Adrenal gland (tissue), 12 donors: Measurements from ENCODE around the gene BCAP29. TPM values are rescaled to one million over a fixed set of nuclear protein-coding genes. Genes with fewer than 3 reads are reported as not detected.

Experiments used
- DNase-seq, 7 donors: peaks; one replicate each; pipeline ENCODE4 v3.0.0-alpha.2; 2019 to 2020
- H3K27ac ChIP-seq, 5 donors: fragments of 200-600 bp; sonication (generic) in 4 of 5; 1 replicate in 3 of 5; 2 replicates in 2 of 5; pipeline versions ENCODE4 v1.5.1 to v1.8.0; 2016 to 2020; ENCODE audit warnings: mild to moderate bottlenecking in 1 of 5
- H3K27me3 ChIP-seq: fragments of 200-600 bp; 2 replicates; pipeline ENCODE4 v1.8.0; 2021
- H3K36me3 ChIP-seq, 2 donors: fragments of 200-600 bp; replicated peaks in 1 of 2; 1 replicate in 1 of 2; 2 replicates in 1 of 2; pipeline versions ENCODE4 v1.5.1 to v1.8.0; 2018 to 2022
- H3K4me1 ChIP-seq, 2 donors: fragments of 200-600 bp; replicated peaks in 1 of 2; 1 replicate in 1 of 2; 2 replicates in 1 of 2; pipeline versions ENCODE4 v1.5.1 to v1.8.0; 2018 to 2021
- H3K4me3 ChIP-seq, 4 donors: fragments of 200-600 bp; sonication (generic) in 3 of 4; one replicate each; pipeline ENCODE4 v1.5.1; 2016 to 2018
- H3K9me3 ChIP-seq, 3 donors: fragments of 200-600 bp; sonication (generic) in 1 of 3; replicated peaks in 1 of 3; 1 replicate in 2 of 3; 2 replicates in 1 of 3; pipeline versions ENCODE4 v1.5.1 to v1.8.0; 2016 to 2021
- CTCF ChIP-seq, 6 experiments: fragments of 450-650 bp in 4 of 6; fragments of 200-600 bp in 2 of 6; sonication (generic) in 1 of 6; IDR thresholded peaks; 1 replicate in 5 of 6; 2 replicates in 1 of 6; pipeline versions ENCODE4 v1.5.1 to v1.8.0; 2016 to 2021; ENCODE audit warnings: antibody characterized with exemption in 6 of 6, mild to moderate bottlenecking in 2 of 6, moderate library complexity in 1 of 6
- POLR2A ChIP-seq, 2 donors: fragments of 450-650 bp; IDR thresholded peaks; one replicate each; pipeline ENCODE4 v1.6.1; 2017; ENCODE audit warnings: antibody characterized with exemption in 2 of 2, mild to moderate bottlenecking in 2 of 2, moderate library complexity in 1 of 2
- WGBS, 4 donors: extraction: QIAGEN DNeasy Blood & Tissue Kit in 2 of 4; methylation state at CpG; one replicate each; pipeline versions ENCODE4 v1.1.5 to v1.1.7; 2013 to 2017; 5-methylcytosine and 5-hydroxymethylcytosine counted together
- intact Hi-C, 2 donors: fragments of 100-400 bp; cut with DNase I; formaldehyde crosslinking; loops; one replicate each; pipeline versions ENCODE4 v1.14.1 to v1.15.0; 2022 to 2023
- polyA plus RNA-seq, 3 donors: library from polyadenylated mRNA; stranded (reverse); fragments of 200-250 nt in 2 of 3; fragments of 350-450 nt in 1 of 3; fragmentation: Illumina TruSeq in 1 of 3; extraction: RNeasy Lipid Tissue Mini Kit (QIAGEN cat#74804) in 1 of 3; gene quantifications; one replicate each; pipeline ENCODE4 v1.2.3, GENCODE V29; 2013 to 2014
- total RNA-seq, 9 donors: library from RNA; depleted of rRNA in 4 of 9; stranded (reverse); fragments of >200 nt in 4 of 9; fragments of 120-200 nt in 1 of 9; fragmentation: NEBNext Ultra II Directional in 1 of 9; extraction: Animal tissue kit (Norgen Biotek cat#: 25700) in 1 of 9; gene quantifications; one replicate each; pipeline versions ENCODE4 v1.1.0 to v1.2.4, GENCODE V29; 2013 to 2023
- donor health status: healthy with polysubstance abuse.
- donor health status: Bipolar disorder and iron deficiency.
- donor health status: DM: yes; HTN: yes; CAD: no.
- donor health status: DM: no; HTN: no; CAD: no.
- donor health status: DM: no; HTN: no; CAD: no.
- donor health status: DM: yes; HTN: yes; CAD: no.

BCAP29 gene
- total and polyA plus RNA-seq, 12 donors = 35.0 to 158 (median 51.0) TPM

GRCh38 chr7:107643938-107644308 lies 63.9 kb downstream of the BCAP29 start:
- no peak for TF ChIP-seq CTCF (IDR thresholded peaks at IDR 0.05)
- TF ChIP-seq POLR2A (IDR thresholded peaks at IDR 0.05) = no peak
- Histone ChIP-seq H3K27ac (no peak overlapping the region), H3K4me3 (no peak overlapping the region), H3K27me3 (no peaks in the 10 kb centered on the region), H3K9me3 (no peaks in the 10 kb centered on the region), H3K36me3 (no peaks in the 10 kb centered on the region), H3K4me1 (peaks cover 0 to 13% of the 10 kb centered on the region in 2 donors)
- intact Hi-C loops = loop anchor here in 1 of 2 donors (10.0 kb wide), 1 partner anchor 1929 kb away; no protein-coding TSS in a partner anchor
- WGBS, 4 donors = 73 to 91% (median 87%) methylated on average over 1 of the region's 1 CpG
- no peak for DNase-seq

GRCh38 chr7:107644309-107644974 lies 64.4 kb downstream of the BCAP29 start:
- TF ChIP-seq POLR2A (IDR thresholded peaks at IDR 0.05) (no peak), CTCF (IDR thresholded peaks at IDR 0.05) (no peak)
- peaks cover 0 to 13% of the 10 kb centered on the region in 2 donors for H3K4me1 ChIP-seq
- H3K36me3 ChIP-seq = no peaks in the 10 kb centered on the region
- WGBS, 4 donors = 56 to 61% (median 59%) methylated on average over 9 of the region's 9 CpGs
- H3K27me3 ChIP-seq = no peaks in the 10 kb centered on the region
- intact Hi-C loops = loop anchor here in 1 of 2 donors (10.0 kb wide), 1 partner anchor 1930 kb away; no protein-coding TSS in a partner anchor
- H3K27ac ChIP-seq = no peak overlapping the region
- peak in 1 of 7 donors; percentile 17 for DNase-seq
- H3K9me3 ChIP-seq = no peaks in the 10 kb centered on the region
- no peak overlapping the region for H3K4me3 ChIP-seq

GRCh38 chr7:107652642-107653041 lies 72.6 kb downstream of the BCAP29 start:
- H3K27ac ChIP-seq = no peak overlapping the region
- no peaks in the 10 kb centered on the region for H3K27me3 ChIP-seq
- TF ChIP-seq POLR2A (IDR thresholded peaks at IDR 0.05) (no peak), CTCF (IDR thresholded peaks at IDR 0.05) (no peak)
- H3K4me1 ChIP-seq = no peaks in the 10 kb centered on the region
- H3K9me3 ChIP-seq = no peaks in the 10 kb centered on the region
- H3K4me3 ChIP-seq = no peak overlapping the region
- H3K36me3 ChIP-seq = no peaks in the 10 kb centered on the region
- intact Hi-C loops = no loop called here
- 89 to 92% (median 90%) methylated on average over 5 of the region's 5 CpGs for WGBS, 4 donors
- DNase-seq = no peak

GRCh38 chr7:107658467-107658866 lies 78.4 kb downstream of the BCAP29 start:
- no peak for DNase-seq
- no peak overlapping the region for H3K27ac ChIP-seq

More at GRCh38 chr7:107658467-107658866, 78.4 kb downstream of the BCAP29 start:
- Histone ChIP-seq H3K27me3 (peaks cover 19% of the 10 kb centered on the region), H3K36me3 (no peaks in the 10 kb centered on the region), H3K4me3 (no peak overlapping the region), H3K4me1 (peaks cover 8 to 9% of the 10 kb centered on the region in 2 donors), H3K9me3 (no peaks in the 10 kb centered on the region)
- intact Hi-C loops = no loop called here
- TF ChIP-seq POLR2A (IDR thresholded peaks at IDR 0.05) (no peak), CTCF (IDR thresholded peaks at IDR 0.05) (no peak)
